G401.6 (cell line): ENCODE data around the gene MAP3K7.
"Not testable (repeated sequence)": the region's sequence is repeated elsewhere in the genome, so short reads cannot be mapped to it uniquely, and the experiment has no call there.

Experiments
- FAIRE-seq: peaks from 2 replicates; lab custom pipeline; 2012; peaks lifted over from hg19 to GRCh38; lab: Jason Lieb, UNC

The MAP3K7 gene

GRCh38 chr6:90578894-90579549 is 7.8 kb downstream of the MAP3K7 start:
- FAIRE-seq = no peak

DNA sequence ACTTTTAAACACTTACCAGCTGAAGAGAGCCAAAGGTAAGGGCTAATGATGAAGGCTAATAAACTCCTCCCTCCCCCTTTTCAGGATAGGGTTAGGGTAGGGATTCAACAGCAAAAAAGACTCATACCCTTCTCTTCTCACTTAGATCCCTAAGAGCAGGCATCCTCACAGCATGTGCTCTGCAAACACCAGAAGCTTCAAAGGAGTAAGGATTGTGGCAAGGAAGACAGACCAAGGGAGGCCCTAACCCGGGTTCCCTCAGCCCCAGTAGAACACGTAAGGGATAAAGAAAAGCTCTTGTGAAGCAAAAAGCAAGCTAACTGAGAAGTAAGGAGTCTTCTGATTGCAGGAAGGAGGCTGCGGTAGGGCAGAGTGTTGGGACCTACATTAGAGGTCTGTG is 11.6 kb downstream of the MAP3K7 start:
- no peak for FAIRE-seq

DNA sequence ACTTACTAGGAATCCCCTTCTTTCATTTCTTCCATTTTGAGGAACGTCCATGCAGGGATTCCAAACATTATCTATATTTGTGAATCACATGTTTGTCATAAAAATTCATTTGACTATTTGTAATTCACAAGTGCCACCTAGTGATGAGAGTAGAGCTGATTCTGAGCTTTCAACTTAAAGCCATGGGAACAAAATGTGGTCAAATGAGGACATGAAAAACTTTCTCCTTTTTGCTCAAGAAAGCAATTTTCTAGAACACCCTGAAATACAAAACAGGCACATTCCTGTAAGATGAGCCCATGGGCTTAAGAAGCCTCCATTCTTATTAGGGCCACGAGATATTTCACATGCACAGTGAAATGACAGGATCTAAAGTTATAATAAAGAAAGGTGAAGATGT is 12.3 kb downstream of the MAP3K7 start:
- FAIRE-seq = no peak

DNA sequence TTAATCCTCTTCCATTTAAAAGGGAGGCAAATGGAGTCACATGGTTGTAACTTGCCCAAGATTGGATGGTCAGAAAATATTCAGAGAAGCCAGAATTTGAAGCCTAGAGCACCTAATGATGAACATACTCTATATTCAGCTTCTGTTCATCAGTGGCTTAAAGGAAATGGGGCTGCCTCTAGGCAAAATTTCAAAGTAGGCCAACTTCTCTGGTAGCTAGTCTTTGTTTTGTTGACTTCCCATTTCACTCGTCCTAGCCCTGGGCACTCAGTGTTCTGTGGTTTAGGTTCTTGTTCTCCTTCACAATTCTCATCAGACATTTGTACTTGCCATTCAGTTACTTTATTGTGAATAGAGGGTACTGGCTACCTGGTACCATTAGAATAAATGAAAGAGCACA is 13.2 kb downstream of the MAP3K7 start:
- FAIRE-seq = no peak

GRCh38 chr6:90572856-90573255 is 14.0 kb downstream of the MAP3K7 start:
- no peak for FAIRE-seq

GRCh38 chr6:90569223-90569622 is 17.6 kb downstream of the MAP3K7 start:
- no peak for FAIRE-seq

DNA sequence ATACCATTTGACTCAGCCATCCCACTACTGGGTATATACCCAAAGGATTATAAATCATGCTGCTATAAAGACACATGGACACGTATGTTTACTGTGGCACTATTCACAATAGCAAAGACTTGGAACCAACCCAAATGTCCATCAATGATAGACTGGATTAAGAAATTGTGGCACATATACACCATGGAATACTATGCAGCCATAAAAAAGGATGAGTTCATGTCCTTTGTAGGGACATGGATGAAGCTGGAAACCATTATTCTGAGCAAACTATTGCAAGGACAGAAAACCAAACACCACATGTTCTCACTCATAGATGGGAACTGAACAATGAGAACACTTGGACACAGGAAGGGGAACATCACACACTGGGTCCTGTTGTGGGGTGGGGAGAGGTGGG is 19.2 kb downstream of the MAP3K7 start:
- not testable (repeated sequence) for FAIRE-seq

- FAIRE-seq = not testable (repeated sequence)
Observed at GRCh38 chr6:90562341-90562740, 24.5 kb downstream of the MAP3K7 start.

GRCh38 chr6:90559931-90560330 is 26.9 kb downstream of the MAP3K7 start:
- no peak for FAIRE-seq

GRCh38 chr6:90557006-90557405 is 29.9 kb downstream of the MAP3K7 start:
- FAIRE-seq = peak; percentile 58

- FAIRE-seq = no peak
Observed at GRCh38 chr6:90547991-90548390, 38.9 kb downstream of the MAP3K7 start.

DNA sequence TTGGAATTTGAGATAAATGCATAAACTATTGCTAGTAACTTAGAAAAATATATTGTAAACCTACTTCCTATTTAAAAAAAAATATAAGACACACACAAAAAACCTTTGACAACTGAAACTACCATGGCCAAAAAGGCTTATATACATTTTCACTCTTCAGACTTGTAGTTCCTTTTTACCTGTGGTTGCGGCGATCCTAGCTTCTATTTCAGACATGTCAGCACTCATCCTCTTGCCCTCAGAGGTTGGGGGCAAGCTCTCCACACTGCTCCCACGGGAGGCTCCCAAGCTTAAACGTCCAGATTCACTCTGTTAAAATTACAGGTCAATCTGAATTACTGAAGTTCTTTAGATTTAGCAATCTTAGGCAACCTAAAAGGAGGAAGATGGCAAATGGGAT is 39.8 kb downstream of the MAP3K7 start:
- no peak for FAIRE-seq

DNA sequence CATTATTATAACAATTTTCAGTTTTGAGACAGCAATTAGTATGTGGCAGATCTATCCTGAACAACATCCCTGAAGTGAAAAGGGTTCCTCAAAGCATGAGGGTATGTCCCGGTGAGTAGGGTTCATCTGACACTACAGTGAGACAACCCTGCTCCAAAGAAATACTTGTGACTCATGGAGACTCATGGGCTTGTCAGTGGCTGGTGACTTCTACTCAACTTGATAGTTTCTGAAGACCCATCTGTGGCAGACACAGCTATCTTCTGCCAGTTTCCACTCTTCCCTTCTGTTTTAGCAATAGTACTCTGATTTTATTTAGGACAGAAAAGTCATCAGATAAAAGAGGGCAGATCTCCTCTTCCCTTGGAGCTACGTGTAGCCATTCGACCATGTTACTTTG is 41.4 kb downstream of the MAP3K7 start:
- no peak for FAIRE-seq

DNA sequence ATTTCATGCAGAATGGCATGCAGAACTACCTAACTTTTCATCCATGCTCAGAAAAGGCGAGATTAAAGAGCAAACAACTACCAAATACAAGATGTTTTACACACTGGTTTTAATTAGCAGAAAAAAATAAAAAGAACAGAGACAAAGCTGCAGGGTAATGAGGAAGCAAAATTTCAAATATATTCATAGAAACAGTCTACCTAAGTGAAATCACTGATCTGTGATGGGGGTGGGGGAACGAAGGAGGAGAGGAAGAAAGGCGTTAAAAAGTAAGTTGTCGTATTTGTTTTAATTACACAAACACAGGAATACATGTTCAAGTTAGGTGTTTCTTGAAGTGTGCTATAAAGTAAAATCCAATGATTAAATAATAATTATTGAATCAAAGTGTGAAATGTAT is 42.1 kb downstream of the MAP3K7 start:
- no peak for FAIRE-seq

DNA sequence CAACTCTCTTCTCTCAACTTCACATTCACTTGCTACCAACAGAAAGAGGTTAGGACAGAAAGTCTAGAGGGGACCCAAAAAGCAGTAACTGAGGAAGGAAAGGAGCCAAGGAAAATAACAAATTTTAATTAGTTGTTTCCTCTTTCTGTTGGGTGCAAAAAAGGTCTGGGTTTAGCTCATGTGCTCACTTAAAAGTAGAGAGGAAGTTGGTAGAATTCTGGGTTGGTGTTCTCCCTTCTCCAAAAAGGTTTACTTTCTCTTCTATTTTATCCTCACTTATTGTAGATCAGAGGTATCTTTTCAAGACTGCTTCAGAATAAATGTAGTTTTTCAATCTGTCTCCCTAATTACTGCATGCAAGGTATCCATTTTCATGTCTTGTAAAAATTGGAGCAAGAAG is 42.8 kb downstream of the MAP3K7 start:
- no peak for FAIRE-seq

DNA sequence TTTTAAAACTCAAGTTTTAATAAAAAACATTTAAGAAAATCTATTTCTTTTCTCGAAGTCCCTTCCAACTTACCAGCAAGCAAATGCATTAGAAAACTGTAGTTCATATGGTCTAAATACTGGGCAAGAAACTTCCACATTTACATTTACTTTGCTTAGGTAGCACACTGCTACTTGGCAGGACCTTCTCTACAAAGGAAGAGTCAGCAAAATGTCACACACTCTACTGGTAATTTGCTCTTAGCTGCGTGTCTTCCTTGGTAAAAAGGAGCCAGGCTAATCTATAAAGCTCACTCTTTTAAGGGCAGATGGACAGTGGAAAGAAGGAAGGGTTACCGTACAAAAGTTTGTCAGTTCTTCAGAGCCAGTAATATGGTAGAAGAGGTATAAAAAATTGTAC is 45.7 kb downstream of the MAP3K7 start:
- FAIRE-seq = no peak

DNA sequence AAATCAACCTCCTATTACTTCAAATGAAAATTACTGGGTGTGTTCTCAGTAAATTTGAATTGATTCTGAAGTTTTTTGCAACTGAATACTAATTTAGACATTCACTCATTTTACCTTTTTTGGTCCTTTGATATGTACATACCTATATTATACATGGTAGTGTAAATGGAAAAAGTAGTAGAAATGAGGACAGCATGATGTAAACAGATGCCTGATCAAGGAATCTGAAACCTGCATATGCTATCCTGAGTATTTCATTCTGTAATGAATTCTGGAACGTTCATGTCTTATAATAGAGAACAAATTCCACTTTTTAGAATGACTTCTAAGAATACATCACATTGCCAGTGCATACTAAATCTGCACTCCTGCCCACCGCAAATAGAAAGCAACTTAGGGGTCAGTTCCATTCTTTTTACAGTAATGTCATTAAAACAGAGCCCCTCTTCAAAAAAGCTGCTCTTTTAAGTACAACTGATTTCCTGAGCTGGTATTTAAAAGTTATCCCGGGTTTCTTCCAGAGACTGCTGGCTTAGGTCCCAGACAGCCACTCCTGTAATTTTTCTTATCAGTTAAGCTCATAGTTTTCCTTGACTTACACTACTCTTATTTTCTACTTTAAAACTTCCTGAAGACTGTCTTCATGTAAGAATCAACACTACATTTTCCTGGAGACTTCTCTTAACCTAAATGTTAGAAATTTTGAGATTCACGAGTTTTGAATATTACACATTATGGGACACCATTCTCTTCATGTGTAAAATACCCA is 48.4 kb downstream of the MAP3K7 start:
- FAIRE-seq = no peak

DNA sequence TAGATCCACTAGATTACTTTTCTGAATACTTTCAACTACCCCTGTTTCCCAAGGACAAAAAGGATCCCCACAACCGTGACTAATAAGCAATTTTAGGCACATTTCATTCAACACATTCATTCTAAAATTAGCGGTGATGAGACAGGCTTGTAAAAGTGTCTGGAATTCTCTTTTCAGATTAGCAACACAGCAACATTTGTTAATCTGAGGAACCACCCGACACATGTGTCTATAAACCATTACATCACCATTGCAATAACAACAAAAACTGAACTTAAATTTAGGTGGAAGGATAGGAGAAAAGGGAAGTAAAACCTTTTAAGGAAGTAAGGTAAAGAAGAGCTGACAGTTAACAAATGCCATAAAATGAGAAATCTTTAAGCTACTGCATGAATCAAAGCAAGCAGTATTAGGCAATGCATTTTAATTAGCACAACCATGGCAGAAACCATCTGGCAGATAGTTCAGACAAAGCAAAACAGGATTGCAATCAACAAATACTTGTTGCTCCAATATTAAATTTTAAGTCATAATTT is 49.1 kb downstream of the MAP3K7 start:
- no peak for FAIRE-seq

DNA sequence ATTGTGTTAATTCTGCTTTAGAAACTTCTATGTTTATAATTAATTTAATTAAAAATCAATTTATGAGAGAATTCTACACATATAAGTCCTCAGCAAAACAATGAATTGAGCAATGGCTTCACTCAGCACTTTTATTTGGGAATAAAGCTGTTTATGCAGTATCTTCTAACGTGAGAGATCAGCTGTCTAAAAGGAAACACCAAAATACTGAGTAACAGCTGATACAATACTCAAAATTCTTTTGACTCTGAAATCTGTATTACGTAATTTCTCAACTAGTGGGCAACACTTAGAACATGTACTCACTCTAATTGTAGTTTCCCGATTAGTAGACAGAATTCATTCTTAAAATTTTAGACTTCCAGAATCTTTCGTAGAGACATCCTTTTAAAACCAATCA is 49.8 kb downstream of the MAP3K7 start:
- FAIRE-seq = no peak

- FAIRE-seq = no peak
Observed at GRCh38 chr6:90536520-90536919, 50.4 kb downstream of the MAP3K7 start.

- FAIRE-seq = no peak
Observed at GRCh38 chr6:90534337-90535025, 52.4 kb downstream of the MAP3K7 start.

DNA sequence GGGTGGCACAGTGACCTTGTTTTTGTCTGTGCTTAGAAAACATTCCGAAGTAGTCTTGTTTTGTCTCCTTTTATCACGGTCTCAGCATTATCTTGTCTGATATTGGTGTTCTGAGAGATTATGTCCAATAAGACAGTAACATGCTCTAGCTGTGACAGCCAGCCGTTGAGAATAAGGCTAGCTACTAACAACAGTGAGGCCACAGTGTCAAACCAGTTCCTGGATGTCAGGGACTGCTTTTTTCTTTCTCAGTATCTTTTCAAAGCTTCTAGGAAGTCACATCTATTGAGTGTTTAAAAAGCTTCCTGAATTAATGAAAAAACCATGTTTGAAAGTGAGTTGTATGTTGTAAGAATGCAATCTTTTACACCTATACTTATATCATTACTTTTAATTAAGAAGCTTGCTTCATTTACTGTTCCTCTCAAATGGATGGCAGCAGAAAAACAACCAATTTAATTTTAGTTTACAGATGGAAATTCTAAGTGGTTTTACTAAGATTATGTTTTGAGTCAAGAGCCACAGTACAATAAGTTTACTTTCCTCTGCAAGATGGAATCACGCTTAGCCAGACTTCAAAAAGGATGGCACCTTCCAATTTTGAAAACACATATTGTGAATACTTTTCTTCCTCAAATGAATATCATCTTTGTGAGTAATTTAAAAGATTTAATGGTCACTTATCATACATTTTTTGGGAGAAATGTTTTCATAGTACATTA is 53.1 kb downstream of the MAP3K7 start:
- no peak for FAIRE-seq

GRCh38 chr6:90530882-90531281 is 56.0 kb downstream of the MAP3K7 start:
- no peak for FAIRE-seq
